OCI-LY3 (cell line): ENCODE results near the gene PLSCR4.

ENCODE experiments used
- H2AFZ ChIP-seq: fragments of 200-600, 300-600 bp; shearing (Covaris generic); 2 replicates; pipeline ENCODE4 v1.6.0; 2014; ENCODE audit warnings: antibody characterized with exemption, low read depth, low read length
- H3K27ac ChIP-seq: fragments of 200-600, 300-600 bp; sonication (generic); 2 replicates; pipeline ENCODE4 v1.5.1; 2014; ENCODE audit warnings: mild to moderate bottlenecking, low read length, moderate library complexity, mixed read lengths
- H3K27me3 ChIP-seq: fragments of 200-600, 300-600 bp; sonication (generic); 2 replicates; pipeline ENCODE4 v1.6.1; 2014; ENCODE audit warnings: low read depth, low read length, mixed read lengths
- H3K36me3 ChIP-seq: fragments of 200-600, 300-600 bp; sonication (generic); replicated peaks from 2 replicates; pipeline ENCODE3; 2014; ENCODE audit warnings: low read depth, low read length, mixed read lengths
- H3K4me1 ChIP-seq: fragments of 300-600, 200-600 bp; sonication (generic); 2 replicates; pipeline ENCODE4 v1.6.1; 2014; ENCODE audit warnings: low read length, mixed read lengths
- H3K4me2 ChIP-seq: fragments of 200-600, 300-600 bp; sonication (generic); 2 replicates; pipeline ENCODE4 v1.6.1; 2014; ENCODE audit warnings: low read length, mixed read lengths
- H3K4me3 ChIP-seq: fragments of 300-600, 200-600 bp; sonication (generic); 2 replicates; pipeline ENCODE4 v1.5.1; 2014; ENCODE audit warnings: antibody characterized with exemption, mild to moderate bottlenecking, low read length, moderate library complexity
- H3K79me2 ChIP-seq: fragments of 300-600, 200-600 bp; shearing (Covaris generic); 2 replicates; pipeline ENCODE4 v1.6.1; 2014; ENCODE audit warnings: mild to moderate bottlenecking, low read length, mixed read lengths
- H3K9ac ChIP-seq: fragments of 300-600, 200-600 bp; shearing (Covaris generic); 2 replicates; pipeline ENCODE4 v1.6.0; 2014; ENCODE audit warnings: mild to moderate bottlenecking, low read length, moderate library complexity
- H3K9me3 ChIP-seq: fragments of 200-600, 300-600 bp; shearing (Covaris generic); 2 replicates; pipeline ENCODE4 v1.6.1; 2014; ENCODE audit warnings: low read length, mixed read lengths; ENCODE audit not compliant: insufficient read depth
- H4K20me1 ChIP-seq: fragments of 200-600, 300-600 bp; sonication (generic); 2 replicates; pipeline ENCODE4 v1.6.1; 2016; ENCODE audit warnings: low read length, mixed read lengths; ENCODE audit not compliant: insufficient read depth
- EZH2phosphoT487 ChIP-seq: fragments of 200-600 bp; shearing (Covaris generic); IDR thresholded peaks from 2 replicates; pipeline ENCODE4 v1.6.1; 2018; ENCODE audit warnings: antibody characterized with exemption, mixed run types, low read depth
- TF ChIP-seq, protein P1 (sequence below): fragments of 200-600, 300-600 bp; sonication (generic); IDR thresholded peaks from 2 replicates; pipeline ENCODE4 v1.5.1; 2014; ENCODE audit warnings: antibody characterized with exemption, low read length, low read depth

The PLSCR4 gene

GRCh38 chr3:146199762-146200161 lies 51.1 kb downstream of the PLSCR4 start:
- Histone ChIP-seq H2AFZ (no peak overlapping the region), H3K9ac (no peak overlapping the region), H3K9me3 (no peaks in the 10 kb centered on the region), H3K79me2 (no peaks in the 10 kb centered on the region), H3K36me3 (no peaks in the 10 kb centered on the region), H3K27ac (no peak overlapping the region), H3K4me1 (no peaks in the 10 kb centered on the region), H4K20me1 (no peaks in the 10 kb centered on the region), H3K4me2 (no peak overlapping the region), H3K4me3 (no peak overlapping the region), H3K27me3 (no peaks in the 10 kb centered on the region)
- TF ChIP-seq, protein P1, sequence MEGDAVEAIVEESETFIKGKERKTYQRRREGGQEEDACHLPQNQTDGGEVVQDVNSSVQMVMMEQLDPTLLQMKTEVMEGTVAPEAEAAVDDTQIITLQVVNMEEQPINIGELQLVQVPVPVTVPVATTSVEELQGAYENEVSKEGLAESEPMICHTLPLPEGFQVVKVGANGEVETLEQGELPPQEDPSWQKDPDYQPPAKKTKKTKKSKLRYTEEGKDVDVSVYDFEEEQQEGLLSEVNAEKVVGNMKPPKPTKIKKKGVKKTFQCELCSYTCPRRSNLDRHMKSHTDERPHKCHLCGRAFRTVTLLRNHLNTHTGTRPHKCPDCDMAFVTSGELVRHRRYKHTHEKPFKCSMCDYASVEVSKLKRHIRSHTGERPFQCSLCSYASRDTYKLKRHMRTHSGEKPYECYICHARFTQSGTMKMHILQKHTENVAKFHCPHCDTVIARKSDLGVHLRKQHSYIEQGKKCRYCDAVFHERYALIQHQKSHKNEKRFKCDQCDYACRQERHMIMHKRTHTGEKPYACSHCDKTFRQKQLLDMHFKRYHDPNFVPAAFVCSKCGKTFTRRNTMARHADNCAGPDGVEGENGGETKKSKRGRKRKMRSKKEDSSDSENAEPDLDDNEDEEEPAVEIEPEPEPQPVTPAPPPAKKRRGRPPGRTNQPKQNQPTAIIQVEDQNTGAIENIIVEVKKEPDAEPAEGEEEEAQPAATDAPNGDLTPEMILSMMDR: no peak
- no peak for TF ChIP-seq EZH2phosphoT487

- Histone ChIP-seq H2AFZ (no peak overlapping the region), H3K27ac (no peak overlapping the region), H3K27me3 (no peaks in the 10 kb centered on the region), H3K4me2 (no peak overlapping the region), H3K4me1 (no peaks in the 10 kb centered on the region), H4K20me1 (no peaks in the 10 kb centered on the region), H3K9me3 (no peaks in the 10 kb centered on the region), H3K9ac (no peak overlapping the region), H3K79me2 (no peaks in the 10 kb centered on the region), H3K36me3 (no peaks in the 10 kb centered on the region), H3K4me3 (no peak overlapping the region)
- no peak for TF ChIP-seq EZH2phosphoT487
- TF ChIP-seq, protein P1: no peak
Observed at GRCh38 chr3:146196789-146197188, 54.1 kb downstream of the PLSCR4 start.

DNA sequence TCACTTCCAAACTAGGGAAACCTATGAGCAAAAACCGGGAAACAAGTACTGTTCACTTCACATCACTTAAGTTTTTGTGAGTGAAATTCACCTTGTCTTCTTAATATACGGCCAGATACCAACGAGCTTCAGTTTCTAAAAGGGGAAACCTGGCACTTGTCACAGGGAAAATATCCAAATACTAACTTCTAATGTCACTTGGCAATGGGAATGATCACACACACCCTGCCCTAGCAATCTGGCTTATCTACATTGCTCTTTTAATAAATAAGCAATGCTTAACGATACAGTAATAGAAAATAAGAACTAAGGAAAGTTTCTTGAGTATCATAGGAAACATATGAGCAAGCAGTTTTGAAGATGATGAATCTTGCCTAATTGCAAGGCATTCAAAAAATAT lies 55.3 kb downstream of the PLSCR4 start:
- Histone ChIP-seq H4K20me1 (no peaks in the 10 kb centered on the region), H3K36me3 (no peaks in the 10 kb centered on the region), H3K9me3 (no peaks in the 10 kb centered on the region), H3K4me2 (no peak overlapping the region), H3K27ac (no peak overlapping the region), H3K9ac (no peak overlapping the region), H3K79me2 (no peaks in the 10 kb centered on the region), H2AFZ (no peak overlapping the region), H3K27me3 (no peaks in the 10 kb centered on the region), H3K4me1 (no peaks in the 10 kb centered on the region), H3K4me3 (no peak overlapping the region)
- TF ChIP-seq, protein P1: no peak
- no peak for TF ChIP-seq EZH2phosphoT487

DNA sequence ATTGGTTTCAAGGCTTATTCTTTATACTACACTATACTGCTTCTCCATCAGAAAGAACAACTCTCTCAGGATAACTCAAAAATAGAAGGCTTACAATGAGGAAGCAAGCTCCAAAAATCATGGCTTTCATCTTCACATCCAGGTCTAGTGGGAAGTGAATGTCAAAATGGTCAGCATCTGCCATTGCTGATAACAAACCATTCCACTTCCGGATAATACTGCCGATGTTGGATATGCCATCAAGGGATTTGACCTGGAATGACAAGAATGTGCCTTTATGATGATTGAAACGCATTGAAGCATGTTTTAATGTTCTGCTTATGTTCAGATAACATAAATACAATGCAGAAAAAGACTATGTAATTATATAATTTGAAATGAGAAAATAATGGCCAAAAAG lies 55.9 kb downstream of the PLSCR4 start:
- no peak overlapping the region for H2AFZ ChIP-seq
- no peak overlapping the region for H3K4me2 ChIP-seq
- no peak for TF ChIP-seq EZH2phosphoT487
- TF ChIP-seq, protein P1: no peak
- no peaks in the 10 kb centered on the region for H3K36me3 ChIP-seq
- no peak overlapping the region for H3K4me3 ChIP-seq
- H3K9ac ChIP-seq: no peak overlapping the region
- no peaks in the 10 kb centered on the region for H4K20me1 ChIP-seq
- H3K9me3 ChIP-seq: no peaks in the 10 kb centered on the region
- H3K4me1 ChIP-seq: no peaks in the 10 kb centered on the region
- no peaks in the 10 kb centered on the region for H3K27me3 ChIP-seq
- H3K27ac ChIP-seq: no peak overlapping the region
- H3K79me2 ChIP-seq: no peaks in the 10 kb centered on the region
